GM21786 (cell line): ENCODE data around the gene MBOAT1.

Experiments
- ATAC-seq: cut with Tn5 transposase; IDR thresholded peaks from one replicate; pipeline ENCODE4 v1.9.1; 2021; ENCODE audit not compliant: unreplicated experiment

The MBOAT1 gene

DNA sequence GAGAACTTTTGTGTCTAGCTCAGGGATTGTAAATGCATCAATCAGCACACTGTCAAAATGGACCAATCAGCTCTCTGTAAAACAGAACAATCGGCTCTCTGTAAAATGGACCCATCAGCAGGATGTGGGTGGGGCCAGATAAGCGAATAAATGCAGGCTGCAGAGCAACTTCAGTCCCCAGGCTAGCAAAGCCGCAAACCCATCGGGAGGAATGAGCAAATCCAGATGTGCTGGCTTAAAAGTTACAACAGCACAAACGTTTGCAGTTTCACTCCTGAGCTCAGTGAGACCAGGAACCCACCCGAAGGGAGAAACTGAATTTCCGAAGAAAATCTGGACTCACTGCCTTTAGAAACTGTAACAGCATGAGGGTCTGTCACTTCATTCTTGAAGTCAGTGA lies 21.9 kb upstream of the MBOAT1 start:
- ATAC-seq = no peak

GRCh38 chr6:20233007-20233730 lies 20.9 kb upstream of the MBOAT1 start:
- no peak for ATAC-seq

DNA sequence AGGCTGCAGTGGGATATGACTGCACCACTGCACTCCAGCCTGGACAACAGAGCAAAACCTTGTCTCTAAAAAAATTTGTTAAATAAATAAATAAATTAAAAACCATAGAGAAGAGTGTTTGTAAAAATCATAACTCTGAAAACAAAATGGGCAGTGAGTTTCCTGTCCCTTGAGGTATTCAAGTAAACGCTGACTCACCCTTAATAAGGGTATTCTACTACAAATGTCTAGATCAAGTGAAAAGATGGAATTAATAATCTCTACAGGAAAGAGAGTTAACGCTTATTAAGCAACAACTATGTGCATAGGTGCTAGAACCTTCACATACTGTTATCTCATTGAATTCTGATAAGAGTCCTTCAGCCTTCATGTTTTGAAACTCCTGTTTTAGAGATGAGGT lies 19.9 kb upstream of the MBOAT1 start:
- no peak for ATAC-seq

- no peak for ATAC-seq
These were observed 18.3 kb upstream of the MBOAT1 start for GRCh38 chr6:20230401-20231119.

DNA sequence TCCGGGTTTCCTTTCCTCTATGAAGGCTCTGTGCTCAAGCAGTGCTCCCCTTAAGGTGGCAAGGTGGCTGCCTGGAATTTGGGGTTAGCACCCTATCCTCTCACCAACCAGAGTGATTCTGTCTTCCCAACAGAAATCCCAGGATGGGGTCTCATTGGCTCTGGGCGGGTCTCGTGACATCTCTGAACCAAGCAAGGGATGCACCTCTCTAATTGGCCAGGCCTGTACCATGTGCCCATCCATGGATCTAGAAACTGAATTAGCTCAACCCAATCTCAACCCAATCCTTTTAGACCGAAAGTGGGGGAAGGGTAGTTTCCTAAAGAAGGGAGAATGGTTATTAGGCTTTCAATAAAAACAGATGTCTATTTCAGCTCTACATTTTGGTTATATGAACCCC lies 17.6 kb upstream of the MBOAT1 start:
- ATAC-seq = no peak

- ATAC-seq = no peak
These were observed 15.1 kb upstream of the MBOAT1 start for GRCh38 chr6:20227350-20227749.

DNA sequence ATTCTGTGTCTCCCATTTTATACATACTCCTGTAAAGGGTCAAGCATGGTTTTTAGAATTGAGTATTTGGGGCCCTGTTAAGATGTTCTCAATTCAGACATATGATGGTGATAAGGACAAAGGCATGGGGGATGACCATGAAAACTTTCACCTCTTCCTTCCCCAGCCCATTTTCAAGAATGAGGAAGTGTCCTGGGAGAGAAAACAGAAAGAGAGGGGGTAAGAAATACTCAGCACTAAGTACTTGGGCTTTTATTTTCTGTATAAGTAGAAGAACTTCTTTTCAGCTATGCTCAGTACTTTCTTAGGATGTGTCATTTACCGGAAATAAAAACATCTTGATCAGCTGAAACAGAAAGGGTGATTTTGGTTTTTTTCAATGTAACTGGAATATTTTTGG lies 10.9 kb upstream of the MBOAT1 start:
- ATAC-seq = no peak

GRCh38 chr6:20221421-20221820 lies 9.2 kb upstream of the MBOAT1 start:
- no peak for ATAC-seq

DNA sequence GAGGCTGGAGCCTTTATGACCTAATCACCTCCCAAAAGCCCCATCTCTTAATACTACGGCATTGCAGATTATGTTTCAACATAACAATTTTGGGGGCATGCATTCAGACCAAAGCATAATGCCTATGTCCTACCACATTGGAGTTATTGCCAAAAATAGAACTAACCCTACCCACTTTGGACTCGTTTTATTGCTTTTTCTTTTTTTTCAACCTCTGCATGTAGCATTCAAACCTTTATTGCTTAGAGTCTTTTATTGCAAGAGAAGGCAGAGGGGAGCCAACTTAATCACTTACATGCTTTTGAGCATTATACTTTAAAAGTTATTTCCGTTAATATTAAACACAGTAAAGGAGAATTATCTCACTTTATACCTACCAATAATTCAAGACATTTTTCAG lies 8.1 kb upstream of the MBOAT1 start:
- ATAC-seq = no peak

- no peak for ATAC-seq
These were observed 5.6 kb upstream of the MBOAT1 start for GRCh38 chr6:20217891-20218290.

DNA sequence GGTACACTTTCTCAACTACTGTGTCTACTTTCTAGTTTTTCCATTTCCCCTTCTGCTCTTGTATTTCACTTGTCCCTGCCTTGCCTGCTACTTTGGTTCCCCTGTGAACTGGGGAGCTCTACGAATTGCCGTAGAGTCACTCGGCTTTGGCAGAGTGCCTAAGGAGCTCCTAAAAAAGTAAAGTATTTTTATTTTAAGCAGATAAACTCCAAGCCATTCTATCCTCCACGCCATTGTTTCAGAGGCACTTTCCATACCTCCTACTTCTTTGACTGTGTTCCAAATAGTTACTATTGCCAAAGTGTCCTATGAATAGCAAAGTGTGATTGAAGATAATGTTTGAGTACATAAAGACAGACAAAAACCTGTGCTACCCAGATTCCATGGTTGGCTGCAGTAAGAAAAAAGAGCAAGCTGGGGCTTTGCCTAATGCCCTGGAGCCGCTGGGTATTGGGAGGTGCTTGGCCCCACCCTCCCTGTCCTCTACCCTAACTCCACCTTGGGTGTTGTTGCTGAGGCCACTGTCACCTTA lies 5.1 kb upstream of the MBOAT1 start:
- no peak for ATAC-seq

DNA sequence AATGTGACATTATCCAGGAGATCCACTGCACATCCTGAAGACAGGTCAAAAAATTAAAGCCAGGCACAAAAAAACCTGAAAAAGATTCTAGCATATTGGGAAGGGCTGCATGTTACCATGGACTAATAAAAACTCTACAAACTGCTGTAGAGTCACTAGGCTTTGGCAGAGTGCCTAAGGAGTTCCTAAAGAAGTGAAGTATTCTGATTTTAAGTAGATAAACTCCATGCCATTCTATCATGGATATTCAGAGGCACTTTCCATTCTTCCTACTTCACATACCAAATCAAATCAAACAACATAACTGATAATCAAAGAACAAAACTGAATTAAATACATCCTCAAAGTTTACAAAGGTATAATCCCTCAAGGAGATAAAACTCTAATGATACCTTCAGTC lies 3.0 kb upstream of the MBOAT1 start:
- ATAC-seq = no peak

DNA sequence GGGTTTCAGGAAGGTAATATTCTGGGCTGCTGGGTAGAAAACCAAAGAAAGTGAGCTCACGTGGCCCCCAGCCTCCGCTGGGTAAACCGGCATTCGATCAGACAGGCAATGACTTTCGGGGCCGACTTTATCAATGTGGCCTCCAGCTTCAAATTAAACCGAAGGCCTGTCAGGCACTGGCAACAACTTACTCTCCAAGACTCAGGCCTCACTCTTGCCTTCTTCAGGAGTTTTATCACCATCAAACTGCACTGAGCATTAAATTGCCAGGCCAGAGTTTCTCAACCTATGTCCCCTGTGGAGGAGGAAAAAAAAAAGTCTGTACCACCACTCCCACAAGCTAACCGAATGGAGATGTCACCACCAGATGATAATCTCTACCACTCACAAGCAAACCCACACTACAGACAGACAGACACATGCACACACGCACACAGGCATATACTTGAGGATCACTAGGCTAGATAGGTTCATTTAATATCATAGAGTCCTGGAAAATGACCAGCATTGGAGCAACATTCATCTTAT lies 1.1 kb upstream of the MBOAT1 start:
- ATAC-seq = no peak

GRCh38 chr6:20211941-20212391 lies 303 bp downstream of the MBOAT1 start:
- ATAC-seq = peak; percentile 24

GRCh38 chr6:20211037-20211940 lies 980 bp downstream of the MBOAT1 start:
- peak; percentile 20 for ATAC-seq

GRCh38 chr6:20210158-20210557 lies 2.1 kb downstream of the MBOAT1 start:
- no peak for ATAC-seq

- no peak for ATAC-seq
These were observed 3.4 kb downstream of the MBOAT1 start for GRCh38 chr6:20208687-20209378.

DNA sequence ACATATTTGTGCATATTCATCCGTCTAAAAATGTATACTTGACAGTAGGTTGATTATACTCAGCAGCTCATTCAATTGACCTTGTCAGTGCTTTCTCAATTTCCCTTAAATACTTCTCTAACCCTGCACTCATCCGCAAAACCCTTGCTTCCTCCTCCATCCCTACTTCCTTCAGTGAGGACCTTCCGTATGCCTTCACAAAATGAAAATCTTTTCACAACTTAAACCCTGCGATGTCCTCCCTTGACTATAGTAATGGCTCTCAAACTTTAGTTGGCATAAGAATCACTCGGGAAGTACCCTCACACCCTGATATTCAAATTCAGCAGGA lies 5.2 kb downstream of the MBOAT1 start:
- no peak for ATAC-seq

DNA sequence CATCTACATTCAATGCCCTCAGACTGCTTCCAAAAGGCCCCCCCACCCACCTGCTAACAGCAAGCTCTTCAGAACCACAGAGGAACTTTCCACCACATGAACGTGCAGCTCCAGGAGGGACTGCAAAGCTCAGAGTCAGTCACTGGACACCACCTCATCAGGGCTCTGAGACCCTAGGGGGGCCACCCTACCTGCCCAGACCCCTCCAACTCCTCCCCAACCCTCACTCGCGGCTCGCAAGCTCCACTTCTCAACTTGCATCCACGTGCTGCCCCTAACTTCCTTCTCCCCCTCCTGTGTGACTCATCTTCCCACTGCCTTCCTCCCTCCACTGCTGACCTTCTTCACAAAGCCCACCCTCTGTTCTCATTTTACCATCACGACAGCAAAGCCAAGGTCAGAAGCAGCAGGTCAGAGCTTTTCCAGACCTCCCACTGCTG lies 6.5 kb downstream of the MBOAT1 start:
- no peak for ATAC-seq

DNA sequence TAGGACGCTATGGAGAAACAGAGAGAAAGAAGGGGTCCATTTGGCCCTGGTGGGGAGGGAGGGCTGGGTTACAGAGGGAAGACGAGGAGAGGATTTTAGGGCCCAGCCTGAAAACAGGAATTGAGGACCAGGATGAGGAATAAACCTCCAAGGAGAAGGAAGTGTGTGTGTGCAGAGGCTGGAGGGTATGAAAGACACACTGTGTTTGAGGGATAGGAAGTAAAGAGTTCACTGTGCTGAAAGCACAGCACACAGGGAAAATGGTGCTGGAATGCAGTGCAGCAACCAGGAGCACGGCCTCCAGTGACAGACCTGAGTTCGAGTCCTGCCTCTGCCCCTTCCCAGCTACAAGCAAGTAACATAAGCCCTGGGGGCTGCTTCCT lies 7.8 kb downstream of the MBOAT1 start:
- ATAC-seq = no peak
